ENCODE results near the gene DNAH11. TPM values are rescaled to one million over a fixed set of nuclear protein-coding genes. Genes with fewer than 3 reads are reported as not detected.

The DNAH11 gene
- total RNA-seq, 1 experiment from 2014 or later, result 0.39 TPM

DNA sequence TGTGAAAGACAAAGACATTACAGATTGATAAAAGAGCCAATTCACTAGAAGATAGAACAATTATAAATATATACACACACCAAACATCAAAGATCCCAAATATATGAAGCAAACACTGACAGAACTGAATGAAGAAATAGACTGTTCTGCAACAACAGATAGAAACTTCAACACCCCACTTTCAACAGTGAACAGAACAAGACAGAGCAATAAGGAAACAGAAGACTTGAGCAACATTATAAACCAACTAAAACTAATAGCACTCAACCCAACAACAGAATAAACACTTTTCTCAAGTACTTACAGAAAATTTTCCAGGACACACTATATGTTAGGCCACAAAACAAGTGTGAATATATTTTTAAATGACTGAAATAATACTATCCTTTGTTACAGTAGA lies 392.0 kb downstream of the DNAH11 start:
- no peaks in the 10 kb centered on the region for H3K9me3 ChIP-seq (ENCODE audit: control insufficient read depth in 1 of 2, insufficient read depth in 1 of 2, low read depth in 1 of 2, low read length in 2 of 2)
- no peak overlapping the region for H2AFZ ChIP-seq (ENCODE audit: low read depth, low read length, poor library complexity, severe bottlenecking)
- H3K9ac ChIP-seq (ENCODE audit: low read length), result no peak overlapping the region
- H3K27ac ChIP-seq (ENCODE audit: low read depth, low read length), result no peak overlapping the region
- peaks cover 92% of the 10 kb centered on the region for H3K79me2 ChIP-seq (ENCODE audit: insufficient read depth, low read length)
- H3K4me2 ChIP-seq (ENCODE audit: low read length), result no peak overlapping the region
- no peaks in the 10 kb centered on the region for H3K9me2 ChIP-seq (ENCODE audit: insufficient read depth)
- H3K36me3 ChIP-seq (ENCODE audit: control insufficient read depth in 1 of 2, insufficient read depth in 2 of 2, low read length in 2 of 2), result peaks cover 0 to 3% of the 10 kb centered on the region in 2 experiments; a peak in 2 of 4 replicates
- BruUV-seq (replicated peaks), result no TSS peak
- TF ChIP-seq EGR1 (IDR thresholded peaks at IDR 0.05; ENCODE audit: low read depth) (no peak), FOSL1 (IDR thresholded peaks at IDR 0.05; ENCODE audit: low read depth) (no peak), JUND (IDR thresholded peaks at IDR 0.05) (no peak), CEBPB (IDR thresholded peaks at IDR 0.05; ENCODE audit: low read depth) (no peak), ELF1 (IDR thresholded peaks at IDR 0.05; ENCODE audit: borderline replicate concordance, low read depth) (no peak), TCF7L2 (IDR thresholded peaks at IDR 0.05; ENCODE audit: borderline replicate concordance, extremely low read depth, insufficient read depth, insufficient read length) (no peak), SRF (IDR thresholded peaks at IDR 0.05; ENCODE audit: low read depth) (no peak), SP1 (IDR thresholded peaks at IDR 0.05; ENCODE audit: low read depth) (no peak), SIN3A (IDR thresholded peaks at IDR 0.05; ENCODE audit: low read depth) (no peak), ZNF274 (IDR thresholded peaks at IDR 0.05; ENCODE audit: low read depth, low read length) (no peak), EZH2 (IDR thresholded peaks at IDR 0.05) (no peak)
- TF ChIP-seq, protein P1, sequence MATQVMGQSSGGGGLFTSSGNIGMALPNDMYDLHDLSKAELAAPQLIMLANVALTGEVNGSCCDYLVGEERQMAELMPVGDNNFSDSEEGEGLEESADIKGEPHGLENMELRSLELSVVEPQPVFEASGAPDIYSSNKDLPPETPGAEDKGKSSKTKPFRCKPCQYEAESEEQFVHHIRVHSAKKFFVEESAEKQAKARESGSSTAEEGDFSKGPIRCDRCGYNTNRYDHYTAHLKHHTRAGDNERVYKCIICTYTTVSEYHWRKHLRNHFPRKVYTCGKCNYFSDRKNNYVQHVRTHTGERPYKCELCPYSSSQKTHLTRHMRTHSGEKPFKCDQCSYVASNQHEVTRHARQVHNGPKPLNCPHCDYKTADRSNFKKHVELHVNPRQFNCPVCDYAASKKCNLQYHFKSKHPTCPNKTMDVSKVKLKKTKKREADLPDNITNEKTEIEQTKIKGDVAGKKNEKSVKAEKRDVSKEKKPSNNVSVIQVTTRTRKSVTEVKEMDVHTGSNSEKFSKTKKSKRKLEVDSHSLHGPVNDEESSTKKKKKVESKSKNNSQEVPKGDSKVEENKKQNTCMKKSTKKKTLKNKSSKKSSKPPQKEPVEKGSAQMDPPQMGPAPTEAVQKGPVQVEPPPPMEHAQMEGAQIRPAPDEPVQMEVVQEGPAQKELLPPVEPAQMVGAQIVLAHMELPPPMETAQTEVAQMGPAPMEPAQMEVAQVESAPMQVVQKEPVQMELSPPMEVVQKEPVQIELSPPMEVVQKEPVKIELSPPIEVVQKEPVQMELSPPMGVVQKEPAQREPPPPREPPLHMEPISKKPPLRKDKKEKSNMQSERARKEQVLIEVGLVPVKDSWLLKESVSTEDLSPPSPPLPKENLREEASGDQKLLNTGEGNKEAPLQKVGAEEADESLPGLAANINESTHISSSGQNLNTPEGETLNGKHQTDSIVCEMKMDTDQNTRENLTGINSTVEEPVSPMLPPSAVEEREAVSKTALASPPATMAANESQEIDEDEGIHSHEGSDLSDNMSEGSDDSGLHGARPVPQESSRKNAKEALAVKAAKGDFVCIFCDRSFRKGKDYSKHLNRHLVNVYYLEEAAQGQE (IDR thresholded peaks at IDR 0.05; ENCODE audit: low read depth), result no peak
- TF ChIP-seq, protein P2, sequence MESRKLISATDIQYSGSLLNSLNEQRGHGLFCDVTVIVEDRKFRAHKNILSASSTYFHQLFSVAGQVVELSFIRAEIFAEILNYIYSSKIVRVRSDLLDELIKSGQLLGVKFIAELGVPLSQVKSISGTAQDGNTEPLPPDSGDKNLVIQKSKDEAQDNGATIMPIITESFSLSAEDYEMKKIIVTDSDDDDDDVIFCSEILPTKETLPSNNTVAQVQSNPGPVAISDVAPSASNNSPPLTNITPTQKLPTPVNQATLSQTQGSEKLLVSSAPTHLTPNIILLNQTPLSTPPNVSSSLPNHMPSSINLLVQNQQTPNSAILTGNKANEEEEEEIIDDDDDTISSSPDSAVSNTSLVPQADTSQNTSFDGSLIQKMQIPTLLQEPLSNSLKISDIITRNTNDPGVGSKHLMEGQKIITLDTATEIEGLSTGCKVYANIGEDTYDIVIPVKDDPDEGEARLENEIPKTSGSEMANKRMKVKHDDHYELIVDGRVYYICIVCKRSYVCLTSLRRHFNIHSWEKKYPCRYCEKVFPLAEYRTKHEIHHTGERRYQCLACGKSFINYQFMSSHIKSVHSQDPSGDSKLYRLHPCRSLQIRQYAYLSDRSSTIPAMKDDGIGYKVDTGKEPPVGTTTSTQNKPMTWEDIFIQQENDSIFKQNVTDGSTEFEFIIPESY (IDR thresholded peaks at IDR 0.05; ENCODE audit: extremely low read depth, insufficient replicate concordance, low read length), result no peak
- TF ChIP-seq, protein P3, sequence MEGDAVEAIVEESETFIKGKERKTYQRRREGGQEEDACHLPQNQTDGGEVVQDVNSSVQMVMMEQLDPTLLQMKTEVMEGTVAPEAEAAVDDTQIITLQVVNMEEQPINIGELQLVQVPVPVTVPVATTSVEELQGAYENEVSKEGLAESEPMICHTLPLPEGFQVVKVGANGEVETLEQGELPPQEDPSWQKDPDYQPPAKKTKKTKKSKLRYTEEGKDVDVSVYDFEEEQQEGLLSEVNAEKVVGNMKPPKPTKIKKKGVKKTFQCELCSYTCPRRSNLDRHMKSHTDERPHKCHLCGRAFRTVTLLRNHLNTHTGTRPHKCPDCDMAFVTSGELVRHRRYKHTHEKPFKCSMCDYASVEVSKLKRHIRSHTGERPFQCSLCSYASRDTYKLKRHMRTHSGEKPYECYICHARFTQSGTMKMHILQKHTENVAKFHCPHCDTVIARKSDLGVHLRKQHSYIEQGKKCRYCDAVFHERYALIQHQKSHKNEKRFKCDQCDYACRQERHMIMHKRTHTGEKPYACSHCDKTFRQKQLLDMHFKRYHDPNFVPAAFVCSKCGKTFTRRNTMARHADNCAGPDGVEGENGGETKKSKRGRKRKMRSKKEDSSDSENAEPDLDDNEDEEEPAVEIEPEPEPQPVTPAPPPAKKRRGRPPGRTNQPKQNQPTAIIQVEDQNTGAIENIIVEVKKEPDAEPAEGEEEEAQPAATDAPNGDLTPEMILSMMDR (IDR thresholded peaks at IDR 0.05 in 2 of 3, conservative IDR thresholded peaks at IDR 0.05 in 1 of 3; ENCODE audit: borderline replicate concordance in 1 of 3, insufficient read depth in 1 of 3, low read depth in 2 of 3, low read length in 2 of 3), result no peak
- ChIA-PET CTCF (no interaction called here), RAD21 (ENCODE audit: low non-redundant PET in 1 of 2, low total read pairs in 2 of 2, uncharacterized antibody in 2 of 2, unreplicated experiment in 2 of 2) (no interaction called here), POLR2A (interaction anchor here (0.8 kb wide), 1 partner anchor 10 kb away, joined by 3 read pairs; no protein-coding TSS in a partner anchor)
- no peaks in the 10 kb centered on the region for H3K27me3 ChIP-seq (ENCODE audit: insufficient read depth, low read length)
- H4K20me1 ChIP-seq (ENCODE audit: insufficient read depth), result 0 out of 2 replicates have a peak, but pooled peaks cover 9% of the 10 kb centered on the region
- no peaks in the 10 kb centered on the region for H3K4me1 ChIP-seq (ENCODE audit: control insufficient read depth in 1 of 2, insufficient read depth in 2 of 2, low read length in 2 of 2)
- no peak for ATAC-seq
- intact Hi-C loops (cut with micrococcal nuclease), result no loop called here
- no peak for DNase-seq (ENCODE audit: low read depth, low spot score)
- no peak overlapping the region for H3K4me3 ChIP-seq (replicated peaks in 1 of 2; ENCODE audit: low read depth in 1 of 2, low read length in 2 of 2)

Measured in HCT116 (cell line).